Stimulated activated naive CD8-positive, alpha-beta T cell treated with anti-CD3 and anti-CD28 coated beads, Interleukin-15, Interleukin-2, amounts not matched to agents 100 ng/mL and 50 ng/mL, for 24 hours (primary cell): ENCODE results near the gene KIF12.
"Not testable (repeated sequence)": the region's sequence is repeated elsewhere in the genome, so short reads cannot be mapped to it uniquely, and the experiment has no call there.

ENCODE experiments used
- H3K27ac Mint-ChIP-seq: one replicate; pipeline ENCODE4 v1.8.0; 2021; ENCODE audit warnings: mild to moderate bottlenecking, mixed read lengths
- H3K27me3 Mint-ChIP-seq: one replicate; pipeline ENCODE4 v1.8.0; 2021; ENCODE audit warnings: mixed read lengths
- H3K36me3 Mint-ChIP-seq: one replicate; pipeline ENCODE4 v1.8.0; 2021; ENCODE audit warnings: low read depth, mixed read lengths
- H3K4me1 Mint-ChIP-seq: one replicate; pipeline ENCODE4 v1.8.0; 2021; ENCODE audit warnings: low read depth, mixed read lengths
- H3K4me3 Mint-ChIP-seq: one replicate; pipeline ENCODE4 v1.8.0; 2021; ENCODE audit warnings: mild to moderate bottlenecking, mixed read lengths
- H3K9me3 Mint-ChIP-seq: one replicate; pipeline ENCODE4 v1.8.0; 2021; ENCODE audit warnings: mixed read lengths

KIF12 gene

DNA sequence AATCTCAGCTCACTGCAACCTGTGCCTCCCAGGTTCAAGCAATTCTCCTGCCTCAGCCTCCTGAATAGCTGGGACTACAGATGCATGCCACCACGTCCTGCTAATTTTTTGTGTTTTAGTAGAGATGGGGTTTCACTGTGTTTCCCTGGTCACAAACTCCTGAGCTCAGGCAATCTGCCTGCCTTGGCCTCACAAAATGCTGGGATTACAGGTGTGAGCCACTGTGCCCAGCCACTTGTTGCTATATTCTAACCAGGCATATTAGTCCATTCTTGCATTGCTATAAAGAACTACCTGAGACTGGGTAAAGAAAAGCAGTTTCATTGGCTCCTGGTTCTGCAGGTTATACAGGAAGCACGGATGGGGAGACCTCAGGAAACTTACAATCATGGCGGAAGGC, 29.7 kb upstream of the KIF12 start:
- H3K9me3 Mint-ChIP-seq = not testable (repeated sequence)

DNA sequence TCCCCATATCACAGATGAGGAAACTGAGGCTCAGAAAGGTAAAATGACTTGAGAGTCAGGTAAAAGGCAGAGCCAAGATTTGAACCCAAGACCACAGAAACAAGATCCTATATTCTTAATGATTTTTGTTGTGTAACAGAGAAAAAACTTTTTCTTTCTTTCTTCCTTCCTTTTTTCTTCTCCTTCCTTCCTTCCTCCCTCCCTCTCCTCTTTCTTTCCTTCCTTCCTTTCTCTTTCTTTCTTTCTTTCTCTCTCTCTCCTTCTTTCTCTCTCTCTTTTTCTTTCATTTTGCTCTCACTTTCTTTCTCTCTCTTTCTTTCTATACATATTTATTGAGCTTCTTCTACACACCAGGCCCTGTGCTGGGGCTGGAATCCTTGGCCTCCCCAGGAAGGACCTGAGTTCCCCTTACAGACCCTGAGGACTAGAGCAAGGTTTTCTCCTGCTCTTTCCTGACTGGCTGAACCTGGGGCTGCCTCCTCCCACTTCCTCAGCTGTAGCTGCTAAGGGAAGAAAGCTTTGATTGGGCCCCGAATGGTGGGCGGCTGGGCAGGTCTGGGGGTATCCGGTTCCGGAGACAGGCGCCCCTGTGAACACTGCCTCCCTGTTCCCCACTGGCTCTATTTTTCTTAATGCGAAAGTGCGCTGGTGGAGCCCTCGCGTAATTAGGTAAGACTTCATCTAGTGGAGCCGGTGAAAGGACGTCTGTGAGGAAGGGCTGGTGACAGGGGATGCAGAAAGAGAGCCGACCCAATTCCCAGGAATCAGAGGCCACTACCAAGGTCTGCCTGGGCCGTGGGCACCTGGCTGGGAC, 27.4 kb upstream of the KIF12 start:
- peaks cover 22% of the 10 kb centered on the region for H3K27me3 Mint-ChIP-seq
- H3K4me3 Mint-ChIP-seq = no peak overlapping the region
- H3K4me1 Mint-ChIP-seq = no peaks in the 10 kb centered on the region
- no peaks in the 10 kb centered on the region for H3K36me3 Mint-ChIP-seq
- no peak overlapping the region for H3K27ac Mint-ChIP-seq
- H3K9me3 Mint-ChIP-seq = peaks cover 4% of the 10 kb centered on the region

More for the DNA sequence above, 29.7 kb upstream of the KIF12 start:
- not testable (repeated sequence) for H3K27ac Mint-ChIP-seq, H3K36me3 Mint-ChIP-seq, H3K4me3 Mint-ChIP-seq, H3K4me1 Mint-ChIP-seq
- peaks cover 28% of the 10 kb centered on the region for H3K27me3 Mint-ChIP-seq

GRCh38 chr9:114125476-114126013, 26.5 kb upstream of the KIF12 start:
- Mint-ChIP-seq H3K4me1 (no peaks in the 10 kb centered on the region), H3K27ac (no peak overlapping the region)

DNA sequence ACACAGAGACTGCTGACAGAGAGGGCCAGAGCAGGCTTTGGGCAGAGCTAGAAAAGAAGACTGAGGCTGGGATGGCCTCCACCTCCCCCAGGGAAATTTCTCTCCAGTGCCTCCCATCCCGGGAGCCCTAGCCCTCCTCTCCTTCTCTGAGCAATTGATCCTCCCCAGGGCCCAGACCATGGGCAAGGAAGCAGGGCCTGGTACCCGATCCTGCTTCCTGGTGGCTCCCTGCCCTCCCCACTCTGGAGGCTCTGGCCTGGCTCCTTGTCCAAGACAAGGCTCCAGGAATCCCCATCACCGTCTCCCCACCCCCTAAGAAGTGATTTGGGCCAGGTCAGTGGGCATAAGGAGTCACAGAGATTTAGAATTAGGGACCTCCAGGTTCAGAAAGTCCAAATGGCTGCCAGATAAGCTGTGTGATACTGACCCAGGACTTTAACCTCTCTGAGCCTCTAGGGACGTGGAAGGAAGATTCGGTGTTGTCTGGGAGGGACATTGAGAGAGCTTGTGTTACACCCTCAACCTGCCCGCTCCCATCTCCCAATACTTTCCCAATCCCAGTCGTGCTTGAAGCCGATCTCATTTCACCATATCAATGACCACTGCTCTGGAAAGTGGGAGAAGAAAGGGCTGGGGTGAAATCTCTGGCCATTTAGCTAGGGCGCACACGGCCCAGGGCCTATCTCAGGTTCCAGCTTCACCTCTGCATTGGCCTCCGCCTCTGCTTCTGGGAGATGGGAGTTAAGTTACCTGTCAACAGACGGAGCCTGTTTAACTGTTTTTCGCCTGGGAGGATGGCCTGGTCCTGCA, 25.8 kb upstream of the KIF12 start:
- Mint-ChIP-seq H3K36me3 (no peaks in the 10 kb centered on the region), H3K4me3 (no peak overlapping the region), H3K4me1 (no peaks in the 10 kb centered on the region), H3K27ac (no peak overlapping the region), H3K27me3 (peaks cover 27% of the 10 kb centered on the region), H3K9me3 (peaks cover 4% of the 10 kb centered on the region)

More at GRCh38 chr9:114125476-114126013, 26.5 kb upstream of the KIF12 start:
- H3K36me3 Mint-ChIP-seq = no peaks in the 10 kb centered on the region
- H3K9me3 Mint-ChIP-seq = peaks cover 4% of the 10 kb centered on the region
- H3K4me3 Mint-ChIP-seq = no peak overlapping the region
- H3K27me3 Mint-ChIP-seq = peaks cover 26% of the 10 kb centered on the region

DNA sequence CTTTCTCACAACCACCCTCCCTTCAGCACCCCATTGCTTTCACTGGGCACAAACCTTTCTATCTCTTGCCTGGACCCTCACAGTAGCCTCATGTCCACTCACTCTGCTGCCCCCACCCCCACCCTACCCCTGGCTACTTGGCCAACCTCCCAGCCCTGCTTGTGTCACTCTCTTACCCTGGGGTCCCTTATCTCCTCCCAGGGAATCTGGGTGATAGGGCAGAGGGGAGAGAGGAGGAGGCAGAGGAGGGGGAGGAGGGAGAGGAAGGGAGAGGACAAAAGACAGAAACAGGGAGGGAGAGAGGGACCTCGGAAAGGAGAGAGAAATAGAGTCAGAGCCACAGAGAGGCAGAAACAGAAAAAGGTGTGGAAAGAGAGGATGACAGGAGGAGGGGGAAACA, 25.0 kb upstream of the KIF12 start:
- Mint-ChIP-seq H3K4me1 (no peaks in the 10 kb centered on the region), H3K27me3 (peaks cover 25% of the 10 kb centered on the region), H3K9me3 (peaks cover 4% of the 10 kb centered on the region), H3K27ac (no peak overlapping the region), H3K4me3 (no peak overlapping the region), H3K36me3 (no peaks in the 10 kb centered on the region)

DNA sequence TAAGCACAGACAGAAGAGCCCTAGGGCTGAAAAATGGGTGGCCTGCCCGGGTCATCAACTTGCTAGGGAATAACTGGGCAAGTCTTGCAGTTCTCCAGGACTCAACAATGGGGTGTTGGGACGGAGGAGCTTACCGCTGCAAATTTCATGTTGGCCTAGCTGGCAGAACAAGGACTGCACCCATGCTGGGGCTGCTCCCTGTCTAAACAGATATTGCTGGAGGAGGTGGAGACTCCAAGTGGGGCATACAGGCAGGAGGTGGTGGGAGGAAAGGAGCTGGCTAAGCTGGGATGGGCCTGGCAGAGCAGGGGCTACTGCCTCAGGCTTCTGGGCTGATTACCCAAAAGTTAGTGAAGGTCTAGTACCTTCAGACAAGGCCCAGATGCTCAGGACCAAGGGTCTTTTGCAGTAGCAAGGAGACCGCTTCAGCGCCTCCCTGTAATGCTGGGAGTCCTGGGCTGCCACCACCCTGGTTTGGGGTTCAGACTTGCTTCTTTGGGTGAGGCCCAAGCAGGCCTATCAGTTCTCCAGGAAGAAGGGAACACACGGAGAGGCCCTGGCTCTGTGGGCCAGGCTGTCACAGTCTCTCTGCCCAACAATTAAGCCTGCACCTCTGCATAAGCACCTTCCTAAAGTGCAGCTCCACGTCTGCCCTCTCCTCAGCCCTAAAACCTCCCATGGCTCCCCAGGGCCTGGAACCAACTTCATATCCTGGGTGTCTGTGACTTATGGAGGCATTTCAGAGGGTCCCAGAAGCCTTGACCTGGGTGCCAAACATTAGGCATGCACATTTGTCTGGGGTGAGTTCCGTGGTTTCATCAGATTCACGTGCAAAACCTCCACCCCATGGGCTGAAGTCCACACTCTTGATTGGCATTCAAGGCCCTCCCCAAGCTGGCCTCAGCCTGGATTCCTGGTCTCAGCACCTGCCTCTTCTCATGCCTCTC, 24.2 kb upstream of the KIF12 start:
- no peaks in the 10 kb centered on the region for H3K36me3 Mint-ChIP-seq
- no peak overlapping the region for H3K27ac Mint-ChIP-seq
- peaks cover 4% of the 10 kb centered on the region for H3K9me3 Mint-ChIP-seq
- no peaks in the 10 kb centered on the region for H3K4me1 Mint-ChIP-seq
- H3K27me3 Mint-ChIP-seq = peaks cover 25% of the 10 kb centered on the region
- H3K4me3 Mint-ChIP-seq = no peak overlapping the region

GRCh38 chr9:114122136-114123027, 23.3 kb upstream of the KIF12 start:
- no peaks in the 10 kb centered on the region for H3K4me1 Mint-ChIP-seq
- peaks cover 3% of the 10 kb centered on the region for H3K9me3 Mint-ChIP-seq
- no peak overlapping the region for H3K27ac Mint-ChIP-seq
- no peak overlapping the region for H3K4me3 Mint-ChIP-seq
- H3K27me3 Mint-ChIP-seq = peaks cover 28% of the 10 kb centered on the region
- H3K36me3 Mint-ChIP-seq = no peaks in the 10 kb centered on the region

- Mint-ChIP-seq H3K4me3 (no peak overlapping the region), H3K27ac (no peak overlapping the region), H3K9me3 (no peaks in the 10 kb centered on the region), H3K36me3 (no peaks in the 10 kb centered on the region), H3K4me1 (no peaks in the 10 kb centered on the region), H3K27me3 (peaks cover 29% of the 10 kb centered on the region)
Measured at GRCh38 chr9:114121227-114122135, 22.4 kb upstream of the KIF12 start.

DNA sequence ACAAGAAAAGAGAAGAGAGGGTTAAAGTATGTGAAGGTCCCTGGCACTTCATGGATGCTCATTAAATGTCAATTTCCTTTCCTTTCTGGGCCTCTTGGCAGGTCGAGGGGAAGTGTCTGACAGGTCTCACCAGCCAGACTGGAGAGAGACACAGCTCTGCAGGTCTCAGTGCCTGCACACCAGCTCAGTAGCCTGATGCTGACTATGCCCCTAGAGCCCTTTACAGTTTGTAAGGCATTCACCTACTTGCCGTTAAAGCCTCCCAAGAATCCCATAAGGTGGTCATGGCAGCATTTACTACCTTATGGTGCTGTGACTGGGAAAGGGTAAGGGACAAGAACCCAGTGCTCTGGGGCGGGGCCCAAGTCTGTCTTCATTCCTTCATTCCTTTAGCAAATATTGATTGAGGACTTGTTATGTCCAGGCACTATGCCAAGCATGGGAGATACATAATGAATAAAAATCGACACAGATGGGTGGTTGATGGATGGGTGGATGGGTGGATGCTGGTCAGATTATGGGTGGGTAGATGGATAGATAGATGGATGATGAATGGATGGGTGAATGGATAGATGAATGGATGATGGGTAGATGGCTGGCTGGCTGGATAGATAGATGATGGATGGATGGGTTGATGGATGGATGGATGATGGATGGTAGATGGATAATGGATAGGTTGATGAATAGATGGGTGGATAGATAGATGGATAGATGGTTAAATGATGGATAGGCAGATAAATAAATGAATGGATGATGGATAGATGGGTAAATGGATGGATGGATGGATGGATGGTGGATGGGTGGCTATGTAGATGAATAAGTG, 21.3 kb upstream of the KIF12 start:
- Mint-ChIP-seq H3K36me3 (no peaks in the 10 kb centered on the region), H3K27me3 (peaks cover 23% of the 10 kb centered on the region), H3K9me3 (no peaks in the 10 kb centered on the region), H3K27ac (no peak overlapping the region), H3K4me3 (no peak overlapping the region), H3K4me1 (no peaks in the 10 kb centered on the region)

GRCh38 chr9:114119242-114120191, 20.4 kb upstream of the KIF12 start:
- Mint-ChIP-seq H3K27ac (no peak overlapping the region), H3K4me1 (no peaks in the 10 kb centered on the region), H3K36me3 (no peaks in the 10 kb centered on the region), H3K4me3 (no peak overlapping the region), H3K27me3 (peaks cover 23% of the 10 kb centered on the region), H3K9me3 (no peaks in the 10 kb centered on the region)

DNA sequence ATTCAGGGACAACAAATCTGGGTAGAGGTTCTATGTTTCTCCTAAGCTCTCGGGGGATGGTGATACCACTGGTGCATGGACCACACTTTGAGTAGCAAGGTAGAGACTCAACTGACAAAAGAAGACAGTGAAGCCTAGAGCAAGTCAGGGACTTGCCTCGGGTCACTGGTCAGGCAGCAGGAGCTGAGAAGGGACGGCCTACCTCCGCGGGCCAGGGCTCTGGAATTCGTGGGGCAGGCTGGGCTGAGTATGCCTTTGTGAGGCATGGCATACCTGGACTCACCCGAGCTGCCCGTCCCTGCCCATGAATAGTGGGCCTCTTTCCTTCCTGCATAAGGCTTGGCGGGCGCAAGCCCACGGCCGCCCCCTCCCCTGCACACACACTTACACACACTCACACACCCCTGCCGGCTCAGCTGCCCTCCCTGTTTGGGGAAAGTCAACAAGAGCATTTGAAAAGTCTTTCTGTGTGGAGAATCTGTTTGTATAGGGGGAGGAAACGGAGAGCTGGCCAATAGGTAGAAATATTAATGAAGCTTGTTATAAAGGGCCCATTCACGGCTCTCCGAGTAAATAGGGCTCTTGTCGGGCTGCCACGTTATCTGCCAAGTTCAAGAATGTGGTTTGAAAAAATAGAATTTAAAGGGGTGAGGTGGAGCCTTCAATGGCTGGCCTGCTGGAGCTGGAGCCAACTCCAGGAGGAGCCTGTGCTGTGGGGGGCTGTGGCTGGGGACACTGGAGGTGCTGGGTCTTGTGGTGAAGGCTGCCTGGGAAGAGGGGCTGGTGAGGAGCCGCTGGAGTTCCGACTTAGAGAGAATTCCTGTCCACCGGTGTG, 19.1 kb upstream of the KIF12 start:
- H3K27me3 Mint-ChIP-seq = peaks cover 30% of the 10 kb centered on the region
- no peaks in the 10 kb centered on the region for H3K36me3 Mint-ChIP-seq
- H3K27ac Mint-ChIP-seq = no peak overlapping the region
- H3K4me3 Mint-ChIP-seq = no peak overlapping the region
- H3K4me1 Mint-ChIP-seq = no peaks in the 10 kb centered on the region
- H3K9me3 Mint-ChIP-seq = no peaks in the 10 kb centered on the region
